Measurements from ENCODE around the gene GTPBP8.

- no peak for TF ChIP-seq EZH2 (IDR thresholded peaks at IDR 0.05; ENCODE audit: insufficient read depth, poor library complexity, severe bottlenecking)
- no peak for TF ChIP-seq EZH2phosphoT487 (IDR thresholded peaks at IDR 0.05; ENCODE audit: insufficient read depth, low read depth)
These were observed 10.7 kb upstream of the GTPBP8 start for GRCh38 chr3:112980080-112980479.
